IMR-90 (cell line): Measurements from ENCODE around the gene NEURL1. TPM values are rescaled to one million over a fixed set of nuclear protein-coding genes. Genes with fewer than 3 reads are reported as not detected.

ENCODE experiments used
- ATAC-seq: fragments of 200-7000 bp; cut with Tn5 transposase; 2 replicates; pipeline ENCODE4 v1.9.1; 2020; ENCODE audit warnings: low read depth, mild to moderate bottlenecking, moderate library complexity
- Bru-seq: library from RNA; stranded (reverse); fragments of 400-500 nt; gene quantifications from one replicate; lab custom pipeline; 2021; lab: Mats Ljungman, UMichigan
- BruChase-seq, 2 experiments: library from RNA; stranded (reverse); fragments of 400-500 nt; gene quantifications; one replicate each; lab custom pipeline; 2021; lab: Mats Ljungman, UMichigan
- BruUV-seq: library from RNA; stranded (reverse); fragments of 400-500 nt; replicated peaks from 2 replicates; lab custom pipeline; 2021; lab: Mats Ljungman, UMichigan
- CTCF ChIA-PET: fragments of 300-600 bp; formaldehyde crosslinking; extraction: SDS; loops from one replicate; lab custom pipeline; 2021; ENCODE audit warnings: antibody characterized with exemption; lab: Yijun Ruan, JAX
- POLR2A ChIA-PET: fragments of 300-600 bp; sonication (Branson Sonifier 250); formaldehyde crosslinking; loops from one replicate; lab custom pipeline; 2022; ENCODE audit warnings: antibody characterized with exemption; ENCODE audit not compliant: unreplicated experiment; lab: Charles Lee
- DNase-seq: peaks from one replicate; pipeline ENCODE4 v3.0.0; 2013
- H2AFZ ChIP-seq: replicated peaks from 2 replicates; pipeline ENCODE3; 2013; ENCODE audit warnings: low read length, mild to moderate bottlenecking; ENCODE audit not compliant: poor library complexity
- H2AK5ac ChIP-seq: 2 replicates; pipeline ENCODE4 v1.6.1; 2013; ENCODE audit warnings: low read depth, low read length, inconsistent platforms
- H2AK9ac ChIP-seq: replicated peaks from 2 replicates; pipeline ENCODE3; 2013; ENCODE audit warnings: mild to moderate bottlenecking, low read depth, low read length, moderate library complexity; ENCODE audit not compliant: poor library complexity
- H2BK120ac ChIP-seq: 2 replicates; pipeline ENCODE4 v1.6.1; 2013; ENCODE audit warnings: low read depth, low read length, inconsistent platforms
- H2BK15ac ChIP-seq: 3 replicates; pipeline ENCODE4 v1.6.1; 2013; ENCODE audit warnings: low read depth, low read length, inconsistent platforms
- H2BK20ac ChIP-seq: 2 replicates; pipeline ENCODE4 v1.6.1; 2013; ENCODE audit warnings: low read depth, mild to moderate bottlenecking, inconsistent platforms, low read length, moderate library complexity
- H2BK5ac ChIP-seq: 2 replicates; pipeline ENCODE4 v1.6.1; 2013; ENCODE audit warnings: mild to moderate bottlenecking, low read depth, low read length, inconsistent platforms; ENCODE audit not compliant: poor library complexity, severe bottlenecking
- H3K14ac ChIP-seq: replicated peaks from 2 replicates; pipeline ENCODE4 v1.6.1; 2013; ENCODE audit warnings: low read depth, low read length, inconsistent platforms
- H3K18ac ChIP-seq: 2 replicates; pipeline ENCODE4 v1.6.1; 2013; ENCODE audit warnings: low read depth, low read length, control low read depth
- H3K23ac ChIP-seq: 2 replicates; pipeline ENCODE4 v1.6.1; 2013; ENCODE audit warnings: low read depth, low read length, inconsistent platforms
- H3K27ac ChIP-seq: 2 replicates; pipeline ENCODE4 v1.5.1; 2013; ENCODE audit warnings: mild to moderate bottlenecking, control low read depth, low read length; ENCODE audit not compliant: insufficient read depth
- H3K27me3 ChIP-seq: 2 replicates; pipeline ENCODE4 v1.6.1; 2013; ENCODE audit warnings: low read length; ENCODE audit not compliant: control insufficient read depth, insufficient read depth
- H3K36me3 ChIP-seq: 2 replicates; pipeline ENCODE4 v1.6.1; 2013; ENCODE audit warnings: low read length, mixed read lengths; ENCODE audit not compliant: control insufficient read depth, insufficient read depth
- H3K4ac ChIP-seq: 2 replicates; pipeline ENCODE4 v1.6.1; 2013; ENCODE audit warnings: low read depth, low read length, inconsistent platforms
- H3K4me1 ChIP-seq: 2 replicates; pipeline ENCODE4 v1.6.1; 2013; ENCODE audit warnings: low read length, mixed read lengths; ENCODE audit not compliant: control insufficient read depth, insufficient read depth
- H3K4me2 ChIP-seq: 2 replicates; pipeline ENCODE4 v1.6.1; 2013; ENCODE audit warnings: low read depth, mild to moderate bottlenecking, control low read depth, low read length, moderate library complexity
- H3K4me3 ChIP-seq: 2 replicates; pipeline ENCODE4 v1.5.1; 2013; ENCODE audit warnings: low read depth, mild to moderate bottlenecking, control low read depth, low read length, moderate library complexity; ENCODE audit not compliant: insufficient read depth
- H3K56ac ChIP-seq: 2 replicates; pipeline ENCODE4 v1.6.1; 2013; ENCODE audit warnings: low read length, inconsistent platforms; ENCODE audit not compliant: insufficient read depth; ENCODE audit errors: extremely low read depth
- H3K79me1 ChIP-seq, 2 experiments: 2 replicates each; pipeline ENCODE4 v1.6.1; 2013; ENCODE audit warnings: low read length in 2 of 2, inconsistent platforms in 1 of 2, low read depth in 1 of 2
- H3K9ac ChIP-seq: 2 replicates; pipeline ENCODE4 v1.6.1; 2013; ENCODE audit warnings: low read depth, low read length, control low read depth
- H3K9me1 ChIP-seq: 2 replicates; pipeline ENCODE4 v1.6.1; 2013; ENCODE audit warnings: low read length, inconsistent platforms; ENCODE audit not compliant: insufficient read depth
- H3K9me3 ChIP-seq: 2 replicates; pipeline ENCODE4 v1.6.1; 2013; ENCODE audit warnings: low read length; ENCODE audit not compliant: control insufficient read depth, insufficient read depth
- H4K20me1 ChIP-seq: 2 replicates; pipeline ENCODE4 v1.6.1; 2013; ENCODE audit warnings: low read length, inconsistent platforms; ENCODE audit not compliant: insufficient read depth
- H4K5ac ChIP-seq: 2 replicates; pipeline ENCODE4 v1.6.1; 2013; ENCODE audit warnings: mild to moderate bottlenecking, low read depth, low read length, control low read depth
- H4K8ac ChIP-seq, 2 experiments: 2 replicates each; pipeline ENCODE4 v1.6.1; 2013; ENCODE audit warnings: low read depth in 2 of 2, low read length in 2 of 2, control low read depth in 1 of 2, inconsistent platforms in 1 of 2
- H4K91ac ChIP-seq: 2 replicates; pipeline ENCODE4 v1.6.1; 2013; ENCODE audit warnings: low read depth, low read length, inconsistent platforms; ENCODE audit not compliant: insufficient read depth
- BHLHE40 ChIP-seq: fragments of 150-350 bp; IDR thresholded peaks from 2 replicates; pipeline ENCODE4 v1.6.1; 2016; ENCODE audit warnings: mild to moderate bottlenecking, low read depth, low read length
- CEBPB ChIP-seq: IDR thresholded peaks from 2 replicates; pipeline ENCODE4 v1.6.1; 2012; ENCODE audit warnings: low read depth, low read length, improper control_type of control experiment
- CHD1 ChIP-seq: IDR thresholded peaks from 2 replicates; pipeline ENCODE4 v1.6.1; 2012; ENCODE audit warnings: low read depth, low read length, improper control_type of control experiment
- FOS ChIP-seq: fragments of 150-350 bp; IDR thresholded peaks from 2 replicates; pipeline ENCODE4 v1.6.1; 2016; ENCODE audit warnings: low read depth, low read length
- MAFK ChIP-seq: IDR thresholded peaks from 2 replicates; pipeline ENCODE4 v1.6.1; 2012; ENCODE audit warnings: low read depth, low read length, improper control_type of control experiment
- MAZ ChIP-seq: IDR thresholded peaks from 2 replicates; pipeline ENCODE4 v1.6.1; 2012; ENCODE audit warnings: low read depth, mild to moderate bottlenecking, low read length, improper control_type of control experiment, moderate library complexity, borderline replicate concordance
- NFE2L2 ChIP-seq: fragments of 150-350 bp; IDR thresholded peaks from 2 replicates; pipeline ENCODE4 v1.6.1; 2016; ENCODE audit warnings: low read depth, mild to moderate bottlenecking, low read length
- POLR2A ChIP-seq: IDR thresholded peaks from 2 replicates; pipeline ENCODE4 v1.6.1; 2012; ENCODE audit warnings: mild to moderate bottlenecking, low read depth, low read length
- RCOR1 ChIP-seq: IDR thresholded peaks from 2 replicates; pipeline ENCODE4 v1.6.1; 2012; ENCODE audit warnings: mild to moderate bottlenecking, low read length, improper control_type of control experiment; ENCODE audit not compliant: insufficient replicate concordance
- SMC3 ChIP-seq: fragments of 150-350 bp; IDR thresholded peaks from 2 replicates; pipeline ENCODE4 v1.6.1; 2016; ENCODE audit warnings: low read depth, mild to moderate bottlenecking, antibody characterized with exemption, low read length, moderate library complexity
- WGBS, 2 experiments: methylation state at CpG; one replicate each; pipeline versions ENCODE4 v1.1.5 to v1.1.7; 2013; ENCODE audit warnings: missing lambda C conversion rate in 2 of 2; ENCODE audit not compliant: insufficient read length in 1 of 2; ENCODE audit errors: extremely low coverage in 2 of 2; 5-methylcytosine and 5-hydroxymethylcytosine counted together
- dilution Hi-C: fragments of 300-500 bp; cut with HindIII; formaldehyde crosslinking; loops from one replicate; pipeline ENCODE4 v1.14.3; 2018; ENCODE audit warnings: low sequenced_read_pairs; ENCODE audit not compliant: unreplicated experiment
- in situ Hi-C: fragments of 300-500 bp; cut with MboI; formaldehyde crosslinking; loops from 3 replicates; pipeline ENCODE4 v1.14.3; 2019; ENCODE audit warnings: low sequenced_read_pairs, inconsistent platforms, mixed read lengths
- intact Hi-C: fragments of 100-400 bp; cut with micrococcal nuclease; formaldehyde crosslinking; loops from 2 replicates; pipeline ENCODE4 v1.10.0; 2022
- long read RNA-seq: library from polyadenylated mRNA; unstranded; transcript quantifications from one replicate; pipeline ENCODE4 v2.0.0, GENCODE V29; 2021; ENCODE audit not compliant: unreplicated experiment
- polyA plus RNA-seq, 3 experiments: library from polyadenylated mRNA; depleted of rRNA; stranded (reverse); fragments of >200 nt; gene quantifications; 2 replicates each; pipeline ENCODE4 v1.2.3, GENCODE V29; 2012; ENCODE audit warnings: low replicate concordance in 1 of 3
- total RNA-seq: library from RNA; depleted of rRNA; stranded (reverse); fragments of >200 nt; gene quantifications from 2 replicates; pipeline ENCODE4 v1.2.3, GENCODE V29; 2012; rRNA removed
- TF ChIP-seq, protein P1 (sequence below): fragments of 150-350 bp; IDR thresholded peaks from 2 replicates; pipeline ENCODE4 v1.6.1; 2017; ENCODE audit warnings: mild to moderate bottlenecking, antibody characterized with exemption, low read length, low read depth
- TF ChIP-seq, protein P2 (sequence below): fragments of 150-350 bp; IDR thresholded peaks from 2 replicates; pipeline ENCODE4 v1.6.1; 2016; ENCODE audit warnings: low read depth, mild to moderate bottlenecking, low read length, moderate library complexity, borderline replicate concordance

NEURL1 gene
- 0.28 and 0.36 TPM in 2 replicates for total RNA-seq
- 0.82 and 1.5 TPM in 2 replicates for polyA plus RNA-seq (2012; rRNA removed)
- polyA plus RNA-seq (2012; cell fraction: cytosol; rRNA removed): 0.25 and 1.3 TPM in 2 replicates
- polyA plus RNA-seq (2012; cell fraction: nucleus; rRNA removed; ENCODE audit: low replicate concordance): 2.0 and 3.6 TPM in 2 replicates
- Bru-seq, nascent RNA: percentile 15 among the genes with signal in this experiment
- BruChase-seq, experiment 1, labeled RNA remaining after a 6-hour chase: percentile 12 among the genes with signal in this experiment
- percentile 14 among the genes with signal in this experiment for BruChase-seq, experiment 2, labeled RNA remaining after a 2-hour chase
- long read RNA-seq, partial matches to known transcripts: 1 of 3 reads
- long read RNA-seq, other reads (novel, unspliced or antisense): 2 of 3 reads

GRCh38 chr10:103493362-103493915, at the start of gene NEURL1:
NEURL1 (plus strand) TSS chr10:103493705; CDS start chr10:103494388, 683 bp downstream.
- 0 out of 2 replicates have a peak within 1 kb of the TSS, but pooled peaks have one; percentile 69 for H3K23ac ChIP-seq
- intact Hi-C loops (no loop called here), dilution Hi-C loops (no loop called here), in situ Hi-C loops (loop anchor here (10.0 kb wide), 1 partner anchor 191 kb away; no protein-coding TSS in a partner anchor)
- H3K56ac ChIP-seq: no peak within 1 kb of the TSS
- no peak within 1 kb of the TSS; the same call in 2 of the 3 replicates for H2BK15ac ChIP-seq
- no peak for DNase-seq
- H3K18ac ChIP-seq: no peak within 1 kb of the TSS
- H2BK5ac ChIP-seq: no peak within 1 kb of the TSS
- no peaks in the 10 kb centered on the region for H3K9me3 ChIP-seq
- WGBS, 2 experiments: 14% methylated on average over 15 of the region's 65 CpGs; no CpG with 5 or more reads in 1 of the 2 experiments
- no peak within 1 kb of the TSS for H3K9ac ChIP-seq
- peak within 1 kb of the TSS; percentile 25; the same call in 1 of the 2 replicates for H3K14ac ChIP-seq
- H2BK20ac ChIP-seq: no peak within 1 kb of the TSS
- peak within 1 kb of the TSS; percentile 35 for H3K4me3 ChIP-seq
- H2AK9ac ChIP-seq: peak within 1 kb of the TSS; percentile 18
- H3K27me3 ChIP-seq: peaks cover 61% of the 10 kb centered on the region
- ChIA-PET POLR2A (interaction anchor here (0.7 kb wide), 1 partner anchor 505 kb away, joined by 4 read pairs; no protein-coding TSS in a partner anchor), CTCF (no interaction called here)
- H3K4me1 ChIP-seq: peaks cover 19% of the 10 kb centered on the region
- H3K9me1 ChIP-seq: peaks cover 9% of the 10 kb centered on the region; the same call in 1 of the 2 replicates
- 0 out of 2 replicates have a peak within 1 kb of the TSS, but pooled peaks have one; percentile 3 for H2BK120ac ChIP-seq
- no peak within 1 kb of the TSS for H3K27ac ChIP-seq
- no TSS peak for BruUV-seq
- H2AFZ ChIP-seq: peak within 1 kb of the TSS; percentile 74
- H3K4ac ChIP-seq: peak within 1 kb of the TSS; percentile 18
- peak; percentile 4 for ATAC-seq
- H3K36me3 ChIP-seq: no peaks in the 10 kb centered on the region
- no peak within 1 kb of the TSS for H4K5ac ChIP-seq
- TF ChIP-seq MAZ (no peak), POLR2A (no peak), NFE2L2 (no peak), BHLHE40 (no peak), CHD1 (no peak), SMC3 (no peak), MAFK (no peak), CEBPB (no peak), RCOR1 (no peak), FOS (no peak)
- TF ChIP-seq, protein P1, sequence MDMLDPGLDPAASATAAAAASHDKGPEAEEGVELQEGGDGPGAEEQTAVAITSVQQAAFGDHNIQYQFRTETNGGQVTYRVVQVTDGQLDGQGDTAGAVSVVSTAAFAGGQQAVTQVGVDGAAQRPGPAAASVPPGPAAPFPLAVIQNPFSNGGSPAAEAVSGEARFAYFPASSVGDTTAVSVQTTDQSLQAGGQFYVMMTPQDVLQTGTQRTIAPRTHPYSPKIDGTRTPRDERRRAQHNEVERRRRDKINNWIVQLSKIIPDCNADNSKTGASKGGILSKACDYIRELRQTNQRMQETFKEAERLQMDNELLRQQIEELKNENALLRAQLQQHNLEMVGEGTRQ: no peak
- TF ChIP-seq, protein P2, sequence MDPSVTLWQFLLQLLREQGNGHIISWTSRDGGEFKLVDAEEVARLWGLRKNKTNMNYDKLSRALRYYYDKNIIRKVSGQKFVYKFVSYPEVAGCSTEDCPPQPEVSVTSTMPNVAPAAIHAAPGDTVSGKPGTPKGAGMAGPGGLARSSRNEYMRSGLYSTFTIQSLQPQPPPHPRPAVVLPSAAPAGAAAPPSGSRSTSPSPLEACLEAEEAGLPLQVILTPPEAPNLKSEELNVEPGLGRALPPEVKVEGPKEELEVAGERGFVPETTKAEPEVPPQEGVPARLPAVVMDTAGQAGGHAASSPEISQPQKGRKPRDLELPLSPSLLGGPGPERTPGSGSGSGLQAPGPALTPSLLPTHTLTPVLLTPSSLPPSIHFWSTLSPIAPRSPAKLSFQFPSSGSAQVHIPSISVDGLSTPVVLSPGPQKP: no peak
- no peak within 1 kb of the TSS for H4K8ac ChIP-seq
- H3K4me2 ChIP-seq: peak within 1 kb of the TSS; percentile 65
- no peaks in the 10 kb centered on the region for H3K79me1 ChIP-seq
- no peak within 1 kb of the TSS for H4K91ac ChIP-seq
- H2AK5ac ChIP-seq: no peak within 1 kb of the TSS
- peaks cover 16% of the 10 kb centered on the region; the same call in 1 of the 2 replicates for H4K20me1 ChIP-seq
